HG03095 (cell line): ENCODE results near the gene LRP11.

Experiments
- ATAC-seq: cut with Tn5 transposase; IDR thresholded peaks from one replicate; pipeline ENCODE4 v1.9.1; 2021; ENCODE audit warnings: moderate library complexity; ENCODE audit not compliant: unreplicated experiment

LRP11 gene

GRCh38 chr6:149809798-149810197 lies 54.4 kb downstream of the LRP11 start:
- no peak for ATAC-seq

DNA sequence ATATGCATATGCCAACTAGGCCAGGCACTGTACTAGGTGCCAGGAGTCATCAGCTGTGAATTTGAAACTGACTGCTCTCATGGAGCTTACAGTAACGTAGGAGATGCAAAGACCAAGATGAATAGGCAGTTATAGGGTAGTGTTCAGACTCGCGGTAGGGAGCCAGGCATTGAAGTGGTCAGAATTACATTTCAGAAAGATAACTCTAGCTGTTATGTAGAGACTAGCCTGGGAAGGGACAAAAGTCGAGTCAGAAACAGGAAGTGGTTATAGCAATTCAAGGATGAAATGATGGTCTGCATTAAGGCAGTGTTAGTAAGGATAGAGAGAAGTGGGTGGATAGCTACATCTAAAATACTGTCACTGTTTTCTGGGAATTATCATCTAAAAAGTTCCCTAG lies 58.0 kb downstream of the LRP11 start:
- no peak for ATAC-seq

- ATAC-seq: no peak
Observed at GRCh38 chr6:149783551-149783950, 80.6 kb downstream of the LRP11 start.

DNA sequence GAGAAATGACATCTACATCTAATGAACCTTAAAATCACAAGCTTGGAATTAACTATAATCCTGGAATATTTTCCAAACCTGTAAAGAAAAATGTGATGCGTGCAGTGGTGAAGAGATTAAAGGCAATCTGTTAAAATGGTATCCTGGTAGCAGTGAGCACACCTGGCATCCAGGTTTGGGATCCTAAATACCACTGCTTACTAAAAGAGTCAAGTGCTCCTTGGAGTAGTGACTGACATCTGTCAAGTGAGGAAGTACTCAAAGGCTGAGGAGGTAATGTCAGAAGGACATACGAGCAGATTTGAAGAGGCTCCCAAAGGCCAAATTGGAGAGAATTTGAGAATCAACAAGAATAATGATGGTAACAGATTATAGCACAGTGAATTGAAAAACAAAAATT lies 81.8 kb downstream of the LRP11 start:
- no peak for ATAC-seq

GRCh38 chr6:149781715-149782114 lies 82.4 kb downstream of the LRP11 start:
- no peak for ATAC-seq

DNA sequence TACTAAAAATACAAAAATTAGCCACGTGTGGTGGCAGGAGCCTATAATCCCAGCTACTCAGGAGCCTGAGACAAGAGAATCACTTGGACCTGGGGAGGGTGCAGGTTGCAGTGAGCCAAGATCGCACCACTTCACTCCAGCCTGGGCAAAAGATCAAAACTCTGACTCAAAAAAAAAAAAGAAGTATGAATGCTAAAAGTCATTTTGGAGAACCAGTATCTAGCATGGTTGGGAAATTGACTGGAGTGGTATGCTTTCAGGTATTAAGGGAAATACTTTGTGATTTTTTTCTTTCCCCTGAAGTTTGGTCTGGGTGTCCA lies 84.6 kb downstream of the LRP11 start:
- ATAC-seq: no peak

GRCh38 chr6:149777624-149778023 lies 86.5 kb downstream of the LRP11 start:
- ATAC-seq: no peak

GRCh38 chr6:149771925-149772324 lies 92.2 kb downstream of the LRP11 start:
- no peak for ATAC-seq

- ATAC-seq: no peak
Observed at GRCh38 chr6:149771185-149771584, 93.0 kb downstream of the LRP11 start.

DNA sequence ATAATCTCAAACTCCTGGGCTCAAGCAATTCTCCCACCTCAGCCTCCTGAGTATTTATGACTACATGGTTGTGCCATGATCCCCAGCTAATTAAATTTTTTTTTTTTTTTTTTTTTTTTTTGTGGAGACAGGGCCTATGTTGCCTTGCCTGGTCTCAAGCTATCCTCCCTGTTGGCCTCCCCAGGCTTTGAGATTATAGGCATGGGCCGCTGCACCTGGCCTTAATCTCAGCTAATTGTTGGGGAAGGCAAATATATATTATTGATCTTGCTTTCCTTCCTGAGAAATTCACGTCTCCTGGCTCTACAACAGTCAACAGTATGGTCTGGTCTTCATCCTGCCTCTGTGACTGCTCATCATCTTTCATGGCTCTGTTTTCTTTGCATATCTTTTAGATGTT lies 94.5 kb downstream of the LRP11 start:
- ATAC-seq: no peak
